Subcutaneous adipose tissue (tissue), 4 donors: Measurements from ENCODE around the gene AP3B1. TPM values are rescaled to one million over a fixed set of nuclear protein-coding genes. Genes with fewer than 3 reads are reported as not detected.

Experiments
- CTCF ChIP-seq: fragments of 450-650 bp; IDR thresholded peaks from one replicate; pipeline ENCODE4 v1.5.1; 2016; ENCODE audit warnings: low read depth, mild to moderate bottlenecking, control low read depth, antibody characterized with exemption, moderate library complexity
- total RNA-seq, 4 donors: library from RNA; depleted of rRNA; stranded (reverse); fragments of >200 nt; gene quantifications; one replicate each; pipeline ENCODE4 v1.1.0, GENCODE V29; 2016

AP3B1 gene
- total RNA-seq, 4 donors from 2014 or later: 44.6 to 71.4 (median 47.8) TPM

GRCh38 chr5:78157001-78157400, 137.5 kb downstream of the AP3B1 start:
- no peak for TF ChIP-seq CTCF

DNA sequence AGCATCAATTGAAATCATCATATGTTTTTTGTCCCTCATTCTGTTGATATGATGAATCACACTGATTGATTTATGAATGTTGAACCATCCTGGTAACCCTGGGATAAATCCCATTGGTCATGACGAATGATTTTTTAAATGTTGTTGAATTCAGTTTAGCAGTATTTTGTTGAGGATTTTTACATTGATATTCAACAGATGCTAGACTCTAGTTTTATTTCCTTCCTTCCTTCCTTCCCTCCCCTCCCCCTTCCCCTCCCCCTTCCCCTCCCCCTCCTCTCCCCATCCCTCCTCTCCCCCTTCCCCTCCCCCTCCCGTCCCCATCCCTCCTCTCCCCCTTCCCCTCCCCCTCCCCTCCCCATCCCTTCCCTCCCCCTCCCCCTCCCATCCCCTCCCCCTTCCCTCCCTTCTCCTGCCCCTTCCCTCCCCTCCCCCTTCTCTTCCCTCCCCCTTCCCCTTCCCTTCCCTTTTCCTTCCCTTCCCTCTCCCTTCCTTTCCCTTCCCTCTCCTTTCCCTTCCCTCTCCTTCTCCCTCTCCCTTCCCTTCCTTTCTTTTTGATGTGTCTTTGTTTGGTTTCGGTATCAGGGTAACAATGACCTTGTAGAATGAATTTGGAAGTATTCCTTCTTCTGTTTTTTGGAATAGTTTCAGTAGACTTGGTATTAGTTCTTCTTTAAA, 142.8 kb downstream of the AP3B1 start:
- no peak for TF ChIP-seq CTCF

GRCh38 chr5:78137290-78137689, 157.2 kb downstream of the AP3B1 start:
- no peak for TF ChIP-seq CTCF

GRCh38 chr5:78133423-78133822, 161.1 kb downstream of the AP3B1 start:
- TF ChIP-seq CTCF: no peak

DNA sequence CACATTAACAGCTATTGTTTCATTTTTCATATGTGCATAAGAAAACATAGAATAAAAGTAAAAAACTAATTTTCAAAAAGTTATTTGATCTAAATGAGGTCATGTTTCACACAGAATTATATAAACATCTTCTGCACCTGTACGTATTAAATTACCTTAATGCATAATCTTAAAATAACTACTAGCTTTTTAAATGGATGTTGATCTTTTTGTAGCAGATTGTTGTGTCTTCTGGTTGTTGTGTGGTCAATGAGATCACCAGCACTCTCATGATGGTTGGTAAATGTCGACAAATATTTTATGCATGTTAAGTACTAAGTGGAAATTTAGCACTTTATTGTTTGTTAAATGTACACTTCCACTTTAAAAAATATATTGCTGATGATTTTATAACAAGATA, 162.0 kb downstream of the AP3B1 start:
- TF ChIP-seq CTCF: no peak

DNA sequence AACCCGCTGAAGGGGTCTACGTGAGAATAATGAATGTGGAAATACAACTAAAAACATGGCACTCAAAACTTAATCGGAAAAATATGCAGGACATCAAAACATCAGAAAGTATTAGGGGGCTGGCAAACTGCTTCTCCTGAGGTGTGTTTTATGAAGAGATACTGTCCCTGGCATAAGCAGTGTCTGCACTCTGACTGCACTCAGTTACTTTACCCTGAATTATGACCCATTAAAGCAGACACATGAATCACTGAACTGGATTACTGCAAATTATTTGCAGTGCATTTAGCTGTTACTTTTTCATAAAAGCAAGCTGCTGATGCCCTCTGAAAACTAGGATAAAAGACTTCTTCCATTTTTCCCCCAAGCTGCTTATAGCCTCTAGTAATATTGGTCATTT, 164.9 kb downstream of the AP3B1 start:
- TF ChIP-seq CTCF: no peak

DNA sequence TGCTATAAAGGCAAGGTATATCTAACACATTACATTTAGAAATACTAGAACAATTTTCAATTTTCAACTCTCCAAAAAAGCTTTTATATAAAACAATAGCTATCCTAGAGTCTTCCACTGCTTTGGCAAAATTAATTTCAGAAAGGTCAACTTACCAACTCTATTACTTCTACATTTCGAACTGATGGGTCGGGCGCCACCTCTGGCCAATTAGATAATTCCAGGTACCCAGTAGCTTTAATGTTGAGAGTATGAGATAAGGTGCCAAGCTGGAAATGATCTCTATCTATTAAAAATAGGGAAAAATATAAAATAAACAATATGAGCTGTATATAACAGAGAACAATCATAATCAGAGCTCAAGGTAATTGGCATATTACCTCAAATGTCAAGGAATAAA, 166.6 kb downstream of the AP3B1 start:
- TF ChIP-seq CTCF: no peak
